Common myeloid progenitor, CD34-positive (primary cell): ENCODE results near the gene HMGCS2.

Source experiments
- CTCF ChIA-PET: fragments of 350-600 bp; sonication (Branson Sonifier 250); formaldehyde crosslinking; loops from one replicate; lab custom pipeline; 2021; ENCODE audit warnings: antibody characterized with exemption; lab: Charles Lee
- POLR2A ChIA-PET: fragments of 350-600 bp; sonication (Branson Sonifier 250); formaldehyde crosslinking; loops from one replicate; lab custom pipeline; 2021; ENCODE audit warnings: antibody characterized with exemption; lab: Charles Lee
- DNase-seq, 3 donors: peaks; one replicate each; pipeline versions ENCODE4 v3.0.0 to v3.0.0-alpha.2; 2013
- H3K27ac ChIP-seq, 2 experiments: 1 replicate in 1 of 2; 2 replicates in 1 of 2; pipeline ENCODE4 v1.7.0; 2013; ENCODE audit warnings: inconsistent platforms in 2 of 2, low read length in 2 of 2, mild to moderate bottlenecking in 2 of 2, low read depth in 1 of 2, moderate library complexity in 1 of 2; ENCODE audit not compliant: severe bottlenecking in 2 of 2, insufficient read depth in 1 of 2, poor library complexity in 1 of 2
- H3K27me3 ChIP-seq, 5 experiments: replicated peaks in 2 of 5; 1 replicate in 3 of 5; 2 replicates in 2 of 5; pipeline versions ENCODE4 v1.6.1 to v1.7.0; 2013; ENCODE audit warnings: low read length in 4 of 5, mild to moderate bottlenecking in 2 of 5, moderate library complexity in 2 of 5, inconsistent platforms in 1 of 5; ENCODE audit not compliant: insufficient read depth in 5 of 5, control insufficient read depth in 4 of 5
- H3K36me3 ChIP-seq, 4 experiments: 1 replicate in 2 of 4; 2 replicates in 2 of 4; pipeline versions ENCODE4 v1.6.1 to v1.7.0; 2013; ENCODE audit warnings: low read length in 3 of 4, control low read depth in 1 of 4, mild to moderate bottlenecking in 1 of 4; ENCODE audit not compliant: control insufficient read depth in 4 of 4, insufficient read depth in 4 of 4
- H3K4me1 ChIP-seq, 4 experiments: 1 replicate in 3 of 4; 2 replicates in 1 of 4; pipeline versions ENCODE4 v1.6.1 to v1.7.1; 2013; ENCODE audit warnings: low read length in 3 of 4, mild to moderate bottlenecking in 3 of 4, control low read depth in 1 of 4, inconsistent platforms in 1 of 4, moderate library complexity in 1 of 4; ENCODE audit not compliant: control insufficient read depth in 4 of 4, insufficient read depth in 4 of 4; ENCODE audit errors: control extremely low read depth in 1 of 4
- H3K4me3 ChIP-seq, 7 experiments: 1 replicate in 4 of 7; 2 replicates in 3 of 7; pipeline versions ENCODE4 v1.5.1 to v1.7.0; 2013; ENCODE audit warnings: mild to moderate bottlenecking in 7 of 7, low read length in 6 of 7, moderate library complexity in 6 of 7, inconsistent platforms in 2 of 7, low read depth in 2 of 7, control low read depth in 1 of 7; ENCODE audit not compliant: insufficient read depth in 4 of 7, control insufficient read depth in 1 of 7; ENCODE audit errors: extremely low read depth in 1 of 7
- H3K9me3 ChIP-seq, 5 experiments: 1 replicate in 4 of 5; 2 replicates in 1 of 5; pipeline versions ENCODE4 v1.6.1 to v1.7.1; 2013; ENCODE audit warnings: low read length in 4 of 5, mild to moderate bottlenecking in 2 of 5, inconsistent platforms in 1 of 5, low read depth in 1 of 5, moderate library complexity in 1 of 5; ENCODE audit not compliant: control insufficient read depth in 4 of 5, insufficient read depth in 2 of 5; ENCODE audit errors: control extremely low read depth in 1 of 5
- WGBS: methylation state at CpG from one replicate; pipeline ENCODE4 v1.1.5; 2013; ENCODE audit not compliant: insufficient coverage; 5-methylcytosine and 5-hydroxymethylcytosine counted together

HMGCS2 gene

GRCh38 chr1:119778359-119778758 lies 9.7 kb upstream of the HMGCS2 start:
- no peaks in the 10 kb centered on the region for H3K36me3 ChIP-seq
- DNase-seq: no peak
- no peaks in the 10 kb centered on the region for H3K27me3 ChIP-seq
- H3K4me3 ChIP-seq: no peak overlapping the region
- no CpG with 5 or more reads among the region's 6 CpGs for WGBS
- no peak overlapping the region for H3K27ac ChIP-seq
- no peaks in the 10 kb centered on the region for H3K9me3 ChIP-seq
- ChIA-PET POLR2A (no interaction called here), CTCF (no interaction called here)
- H3K4me1 ChIP-seq: peaks cover 0 to 6% (median 1%) of the 10 kb centered on the region in 4 experiments

- DNase-seq: no peak
- Histone ChIP-seq H3K27me3 (no peaks in the 10 kb centered on the region), H3K27ac (no peak overlapping the region), H3K4me3 (no peak overlapping the region), H3K36me3 (no peaks in the 10 kb centered on the region), H3K9me3 (no peaks in the 10 kb centered on the region), H3K4me1 (no peaks in the 10 kb centered on the region)
- ChIA-PET CTCF (interaction anchor here (1.3 kb wide), 1 partner anchor 34 kb away, joined by 3 read pairs; no protein-coding TSS in a partner anchor), POLR2A (no interaction called here)
- whole genome bisulfite sequencing: 100% methylated on average over 4 of the region's 7 CpGs
These were observed 6.2 kb upstream of the HMGCS2 start for GRCh38 chr1:119774746-119775490.

- Histone ChIP-seq H3K27me3 (peaks cover 0 to 4% (median 0%) of the 10 kb centered on the region in 5 experiments), H3K9me3 (no peaks in the 10 kb centered on the region), H3K4me3 (no peak overlapping the region), H3K4me1 (no peaks in the 10 kb centered on the region), H3K36me3 (no peaks in the 10 kb centered on the region), H3K27ac (no peak overlapping the region)
- ChIA-PET POLR2A (no interaction called here), CTCF (interaction anchor here (0.8 to 1.3 kb wide), 2 partner anchors 29 to 35 kb away, joined by 3 read pairs; no protein-coding TSS in a partner anchor)
- DNase-seq: no peak
- 100% methylated on average over 1 of the region's 3 CpGs for WGBS
These were observed 5.1 kb upstream of the HMGCS2 start for GRCh38 chr1:119773711-119774241.

GRCh38 chr1:119772298-119772697 lies 3.6 kb upstream of the HMGCS2 start:
- Histone ChIP-seq H3K4me1 (no peaks in the 10 kb centered on the region), H3K36me3 (no peaks in the 10 kb centered on the region), H3K9me3 (no peaks in the 10 kb centered on the region), H3K27me3 (peaks cover 0 to 4% (median 0%) of the 10 kb centered on the region in 5 experiments), H3K4me3 (no peak overlapping the region), H3K27ac (no peak overlapping the region)
- DNase-seq: no peak
- ChIA-PET CTCF (interaction anchor here (0.9 to 1.2 kb wide), 3 partner anchors 24 to 27 kb away, joined by 3 read pairs; no protein-coding TSS in a partner anchor), POLR2A (no interaction called here)
- 100% methylated on average over 2 of the region's 2 CpGs for WGBS

- Histone ChIP-seq H3K4me3 (no peak overlapping the region), H3K36me3 (no peaks in the 10 kb centered on the region), H3K4me1 (no peaks in the 10 kb centered on the region), H3K27me3 (peaks cover 0 to 4% (median 0%) of the 10 kb centered on the region in 5 experiments), H3K27ac (no peak overlapping the region), H3K9me3 (no peaks in the 10 kb centered on the region)
- WGBS: 100% methylated on average over 1 of the region's 3 CpGs
- ChIA-PET POLR2A (no interaction called here), CTCF (interaction anchor here (0.7 to 1.2 kb wide), 6 partner anchors 9 to 34 kb away, joined by 3 read pairs; no protein-coding TSS in a partner anchor)
- no peak for DNase-seq
These were observed 3.1 kb upstream of the HMGCS2 start for GRCh38 chr1:119771770-119772169.

- Histone ChIP-seq H3K4me1 (no peaks in the 10 kb centered on the region), H3K4me3 (no peak overlapping the region), H3K9me3 (no peaks in the 10 kb centered on the region), H3K36me3 (no peaks in the 10 kb centered on the region), H3K27me3 (peaks cover 0 to 4% (median 0%) of the 10 kb centered on the region in 5 experiments), H3K27ac (no peak overlapping the region)
- DNase-seq: peak in 2 of 3 donors; percentile 21 to 26
- 45% methylated on average over 2 of the region's 2 CpGs for WGBS
- POLR2A ChIA-PET: no interaction called here
- CTCF ChIA-PET: interaction anchor here (0.7 to 1.2 kb wide), 5 partner anchors 9 to 34 kb away, joined by 3 read pairs; no protein-coding TSS in a partner anchor
These were observed 2.3 kb upstream of the HMGCS2 start for GRCh38 chr1:119771016-119771415.

GRCh38 chr1:119767486-119767885 lies 1.2 kb downstream of the HMGCS2 start:
- Histone ChIP-seq H3K9me3 (peaks cover 0 to 7% (median 0%) of the 10 kb centered on the region in 5 experiments), H3K36me3 (no peaks in the 10 kb centered on the region), H3K27ac (no peak overlapping the region), H3K4me3 (no peak overlapping the region), H3K4me1 (no peaks in the 10 kb centered on the region), H3K27me3 (peaks cover 0 to 4% (median 0%) of the 10 kb centered on the region in 5 experiments)
- POLR2A ChIA-PET: no interaction called here
- WGBS: 95% methylated on average over 2 of the region's 2 CpGs
- DNase-seq: no peak
- CTCF ChIA-PET: interaction anchor here (0.8 to 1.6 kb wide), 2 partner anchors 23 to 25 kb away, joined by 3 to 10 read pairs; no protein-coding TSS in a partner anchor
